Tibial nerve (tissue), 4 donors: ENCODE results near the gene LRPAP1. TPM values are rescaled to one million over a fixed set of nuclear protein-coding genes. Genes with fewer than 3 reads are reported as not detected.

Source experiments
- DNase-seq, 2 donors: peaks; one replicate each; pipeline ENCODE4 v3.0.0-alpha.2; 2019; ENCODE audit warnings: low spot score in 2 of 2
- H3K27ac ChIP-seq, 4 donors: fragments of 200-600 bp; sonication (generic) in 3 of 4; one replicate each; pipeline ENCODE4 v1.5.1; 2017 to 2019; ENCODE audit warnings: mild to moderate bottlenecking in 1 of 4
- H3K27me3 ChIP-seq, 2 donors: fragments of 200-600 bp; sonication (generic) in 1 of 2; one replicate each; pipeline versions ENCODE4 v1.5.1 to v1.6.0; 2017 to 2019
- H3K36me3 ChIP-seq, 3 donors: fragments of 200-600 bp; sonication (generic); one replicate each; pipeline ENCODE4 v1.5.1; 2018 to 2019
- H3K4me1 ChIP-seq, 4 donors: fragments of 200-600 bp; sonication (generic) in 3 of 4; one replicate each; pipeline ENCODE4 v1.5.1; 2017 to 2019
- H3K4me3 ChIP-seq, 4 donors: fragments of 200-600 bp; sonication (generic) in 3 of 4; one replicate each; pipeline ENCODE4 v1.5.1; 2017 to 2019; ENCODE audit warnings: mild to moderate bottlenecking in 1 of 4, moderate library complexity in 1 of 4
- H3K9me3 ChIP-seq, 4 donors: fragments of 200-600 bp; sonication (generic) in 3 of 4; one replicate each; pipeline ENCODE4 v1.5.1; 2017 to 2019
- EP300 ChIP-seq, 2 donors: sonication (generic); formaldehyde crosslinking; IDR thresholded peaks; one replicate each; pipeline ENCODE4 v1.6.1; 2017; ENCODE audit warnings: antibody characterized with exemption in 2 of 2, mild to moderate bottlenecking in 1 of 2
- POLR2A ChIP-seq, 2 donors: fragments of 450-650 bp; IDR thresholded peaks; one replicate each; pipeline ENCODE4 v1.6.1; 2017; ENCODE audit warnings: antibody characterized with exemption in 2 of 2, mild to moderate bottlenecking in 2 of 2, moderate library complexity in 2 of 2
- WGBS, 2 donors: methylation state at CpG; one replicate each; pipeline ENCODE4 v1.1.5; 2018; 5-methylcytosine and 5-hydroxymethylcytosine counted together
- total RNA-seq, 4 donors: library from RNA; depleted of rRNA; stranded (reverse); fragments of >200 nt; gene quantifications; one replicate each; pipeline ENCODE4 v1.1.0, GENCODE V29; 2016
- TF ChIP-seq, protein P1 (sequence below), 5 experiments: fragments of 200-600 bp in 3 of 5; fragments of 450-650 bp in 2 of 5; sonication (generic) in 3 of 5; IDR thresholded peaks; one replicate each; pipeline ENCODE4 v1.5.1; 2016 to 2019; ENCODE audit warnings: antibody characterized with exemption in 5 of 5, mild to moderate bottlenecking in 3 of 5, moderate library complexity in 2 of 5

LRPAP1 gene
- total RNA-seq, 4 donors from 2014 or later, result 68.1 to 169 (median 108) TPM

DNA sequence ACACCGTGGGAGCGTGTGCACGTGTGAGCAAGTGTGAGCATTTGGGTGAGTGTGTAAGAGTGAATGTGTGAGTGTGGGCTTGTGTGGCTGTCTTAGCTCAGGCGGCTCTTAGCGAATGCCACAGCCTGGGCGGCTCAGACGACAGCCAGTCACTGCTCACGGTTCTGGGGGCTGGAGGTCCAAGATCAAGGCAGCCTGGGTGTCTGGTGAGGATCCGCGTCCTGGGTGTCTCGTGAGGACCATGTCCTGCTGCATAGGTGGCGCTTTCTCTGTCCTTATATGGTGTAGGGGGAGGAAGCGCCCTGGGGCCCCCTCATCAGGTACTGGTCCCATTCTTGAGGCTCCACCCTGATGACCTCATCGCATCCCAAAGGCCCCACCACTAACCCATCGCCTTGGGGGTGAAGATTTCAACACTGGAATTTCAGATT lies 64.6 kb downstream of the LRPAP1 start:
- 84 to 90% methylated on average over 15 of the region's 15 CpGs for WGBS, 2 donors

DNA sequence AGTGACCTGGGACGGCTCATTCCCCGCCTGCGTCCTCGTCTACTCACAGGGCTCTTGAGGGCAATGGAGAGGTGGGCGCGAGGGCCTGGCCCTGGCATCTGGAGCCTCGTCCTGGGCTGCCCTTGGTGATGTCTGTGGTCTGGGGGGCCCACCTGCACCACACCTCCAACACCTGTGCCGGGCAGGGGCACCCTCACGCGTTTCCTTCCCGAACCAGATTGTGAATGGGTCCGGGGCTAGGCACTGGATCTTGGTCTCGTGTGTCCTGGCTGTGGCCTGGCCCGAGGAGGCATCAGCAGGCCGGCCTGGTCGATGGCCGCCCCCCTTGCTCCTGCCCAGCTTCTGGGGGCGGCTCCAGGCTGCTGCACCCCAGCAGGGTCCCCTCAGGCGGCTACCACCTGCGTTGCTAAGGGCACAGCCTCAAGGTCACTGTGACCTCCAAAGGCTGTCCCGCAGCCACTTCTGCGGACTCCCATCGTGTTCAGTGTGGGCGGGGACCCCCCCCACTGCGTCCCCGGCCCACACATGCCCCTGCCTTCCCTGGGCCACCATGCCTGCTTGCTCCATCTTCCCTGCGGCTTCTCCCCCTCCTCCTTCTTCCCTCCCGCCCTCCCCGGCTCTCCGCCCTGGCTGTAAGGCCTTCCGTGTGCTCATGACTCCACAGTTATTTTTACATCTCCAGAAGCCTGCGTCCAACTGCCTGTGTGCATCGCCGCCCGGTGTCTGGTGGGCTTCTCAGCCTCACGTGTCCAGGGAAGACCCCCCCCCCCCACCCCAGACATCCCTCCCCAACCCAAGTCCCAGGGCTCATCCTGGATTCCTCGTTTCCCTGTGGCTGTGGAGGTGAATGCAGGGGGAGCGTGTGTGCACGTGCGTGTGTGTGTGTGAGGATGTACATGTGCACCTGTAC lies 65.3 kb downstream of the LRPAP1 start:
- Histone ChIP-seq H3K36me3 (no peaks in the 10 kb centered on the region), H3K9me3 (no peaks in the 10 kb centered on the region), H3K27me3 (peaks cover 0 to 54% of the 10 kb centered on the region in 2 donors), H3K27ac (no peak overlapping the region), H3K4me1 (peaks cover 0 to 12% (median 3%) of the 10 kb centered on the region in 4 donors), H3K4me3 (no peak overlapping the region)
- WGBS, 2 donors, result 70 to 71% methylated on average over 22 to 33 of the region's 40 CpGs
- no peak for DNase-seq
- TF ChIP-seq EP300 (IDR thresholded peaks at IDR 0.05) (no peak), POLR2A (IDR thresholded peaks at IDR 0.05) (no peak)
- TF ChIP-seq, protein P1, sequence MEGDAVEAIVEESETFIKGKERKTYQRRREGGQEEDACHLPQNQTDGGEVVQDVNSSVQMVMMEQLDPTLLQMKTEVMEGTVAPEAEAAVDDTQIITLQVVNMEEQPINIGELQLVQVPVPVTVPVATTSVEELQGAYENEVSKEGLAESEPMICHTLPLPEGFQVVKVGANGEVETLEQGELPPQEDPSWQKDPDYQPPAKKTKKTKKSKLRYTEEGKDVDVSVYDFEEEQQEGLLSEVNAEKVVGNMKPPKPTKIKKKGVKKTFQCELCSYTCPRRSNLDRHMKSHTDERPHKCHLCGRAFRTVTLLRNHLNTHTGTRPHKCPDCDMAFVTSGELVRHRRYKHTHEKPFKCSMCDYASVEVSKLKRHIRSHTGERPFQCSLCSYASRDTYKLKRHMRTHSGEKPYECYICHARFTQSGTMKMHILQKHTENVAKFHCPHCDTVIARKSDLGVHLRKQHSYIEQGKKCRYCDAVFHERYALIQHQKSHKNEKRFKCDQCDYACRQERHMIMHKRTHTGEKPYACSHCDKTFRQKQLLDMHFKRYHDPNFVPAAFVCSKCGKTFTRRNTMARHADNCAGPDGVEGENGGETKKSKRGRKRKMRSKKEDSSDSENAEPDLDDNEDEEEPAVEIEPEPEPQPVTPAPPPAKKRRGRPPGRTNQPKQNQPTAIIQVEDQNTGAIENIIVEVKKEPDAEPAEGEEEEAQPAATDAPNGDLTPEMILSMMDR (IDR thresholded peaks at IDR 0.05), result no peak

More for the DNA sequence above, 64.6 kb downstream of the LRPAP1 start:
- H3K27ac ChIP-seq, result no peak overlapping the region
- no peaks in the 10 kb centered on the region for H3K9me3 ChIP-seq
- no peak for DNase-seq
- no peak overlapping the region for H3K4me3 ChIP-seq
- H3K36me3 ChIP-seq, result no peaks in the 10 kb centered on the region
- TF ChIP-seq, protein P1 (IDR thresholded peaks at IDR 0.05), result no peak
- TF ChIP-seq EP300 (IDR thresholded peaks at IDR 0.05) (no peak), POLR2A (IDR thresholded peaks at IDR 0.05) (no peak)
- H3K27me3 ChIP-seq, result peaks cover 0 to 51% of the 10 kb centered on the region in 2 donors
- peaks cover 0 to 12% (median 3%) of the 10 kb centered on the region in 4 donors for H3K4me1 ChIP-seq

DNA sequence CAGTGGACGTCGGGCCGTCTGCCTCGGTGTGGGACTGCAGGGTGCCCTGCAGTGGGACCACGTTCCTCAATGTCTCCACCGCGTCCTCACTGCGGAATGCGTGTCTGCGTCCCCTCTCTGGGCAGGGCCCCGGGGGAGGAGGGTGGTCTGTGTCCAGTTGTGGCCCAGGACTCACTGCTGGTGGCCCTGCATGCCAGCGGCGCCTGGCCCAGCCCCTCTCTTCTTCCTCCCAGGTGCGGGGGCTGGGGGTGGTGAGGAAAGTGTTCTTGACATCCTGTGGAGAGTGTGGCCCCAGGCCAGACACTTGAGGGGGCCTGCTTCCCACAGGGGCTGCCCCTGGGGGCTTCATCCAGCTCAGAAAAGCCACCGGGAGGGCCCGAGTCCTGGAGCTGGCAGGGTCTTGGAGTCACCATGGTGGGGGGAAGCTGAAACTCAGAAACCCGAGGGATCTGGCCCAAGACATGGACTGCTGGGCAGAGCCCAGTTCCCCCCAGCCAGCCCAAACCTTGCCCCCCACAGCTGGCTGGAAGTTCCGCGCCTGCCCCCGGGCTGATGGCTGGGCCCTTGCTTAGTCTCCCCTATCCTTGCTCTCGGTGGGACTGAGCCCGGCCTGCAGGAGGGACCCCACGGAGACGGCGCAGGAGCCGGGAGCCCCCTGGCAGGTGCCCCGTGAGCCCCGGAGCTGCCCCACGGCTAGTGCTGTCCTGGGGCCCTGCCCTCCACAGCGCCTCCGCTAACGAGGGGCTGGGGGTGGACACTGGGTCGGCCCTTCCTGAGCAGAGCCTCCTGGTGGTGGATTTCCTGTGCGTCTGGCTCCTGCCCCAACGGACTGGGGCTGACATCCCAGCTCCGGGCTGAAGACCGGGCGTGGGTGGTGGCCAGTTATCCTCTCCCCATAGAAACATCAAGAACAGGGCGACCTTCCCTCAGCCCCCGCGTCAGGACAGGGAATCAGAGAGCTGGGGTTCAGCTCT lies 66.2 kb downstream of the LRPAP1 start:
- Histone ChIP-seq H3K9me3 (no peaks in the 10 kb centered on the region), H3K4me3 (no peak overlapping the region), H3K36me3 (no peaks in the 10 kb centered on the region), H3K27me3 (peaks cover 0 to 51% of the 10 kb centered on the region in 2 donors), H3K27ac (no peak overlapping the region), H3K4me1 (peaks cover 0 to 12% (median 3%) of the 10 kb centered on the region in 4 donors)
- TF ChIP-seq, protein P1 (IDR thresholded peaks at IDR 0.05), result no peak
- TF ChIP-seq POLR2A (IDR thresholded peaks at IDR 0.05), result no peak
- no peak for TF ChIP-seq EP300 (IDR thresholded peaks at IDR 0.05)
- DNase-seq, result no peak
- 65 to 76% methylated on average over 20 to 22 of the region's 41 CpGs for WGBS, 2 donors

DNA sequence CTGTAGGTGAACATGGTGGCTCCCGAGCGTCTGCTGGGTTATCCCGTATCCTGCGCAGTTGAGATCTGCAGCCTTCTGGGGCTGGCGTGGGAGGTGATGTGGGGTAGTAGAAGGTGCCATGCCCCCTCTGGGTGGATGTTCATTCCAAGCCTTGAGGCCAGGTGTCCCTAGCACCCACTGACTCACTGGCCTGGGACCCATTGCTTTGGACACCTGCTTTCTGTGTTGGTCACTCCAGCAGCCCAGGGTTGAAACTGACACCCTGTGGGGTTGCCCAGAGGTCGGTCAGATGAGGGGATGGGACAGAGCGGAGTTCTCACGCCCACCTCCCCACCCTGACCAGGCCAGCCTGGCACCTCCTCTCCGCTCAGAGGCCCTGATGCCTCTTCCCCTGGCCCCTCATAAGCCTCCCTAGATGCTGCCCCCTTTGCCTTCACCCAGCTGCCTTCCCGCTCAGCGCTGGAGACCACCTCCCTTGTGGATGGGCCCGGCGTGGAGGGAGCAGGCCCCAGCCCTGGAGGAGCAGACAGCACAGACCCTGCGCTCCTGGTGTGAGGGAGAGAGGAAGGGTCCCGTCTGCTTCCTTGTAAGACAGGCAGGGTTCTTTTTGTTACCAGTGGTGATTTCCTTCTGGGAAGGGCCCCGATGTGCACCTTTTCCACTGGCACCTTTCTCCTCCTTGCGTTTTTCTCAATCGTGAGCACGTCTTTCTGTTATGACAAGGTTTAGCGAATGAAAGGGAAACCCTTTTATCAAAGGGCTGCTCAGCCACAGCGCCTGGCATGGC lies 67.1 kb downstream of the LRPAP1 start:
- H3K4me1 ChIP-seq, result peaks cover 0 to 12% (median 3%) of the 10 kb centered on the region in 4 donors
- no peak overlapping the region for H3K4me3 ChIP-seq
- WGBS, 2 donors, result 89 to 91% methylated on average over 18 to 21 of the region's 21 CpGs
- H3K9me3 ChIP-seq, result no peaks in the 10 kb centered on the region
- no peak overlapping the region for H3K27ac ChIP-seq
- TF ChIP-seq POLR2A (IDR thresholded peaks at IDR 0.05) (no peak), EP300 (IDR thresholded peaks at IDR 0.05) (no peak)
- TF ChIP-seq, protein P1 (IDR thresholded peaks at IDR 0.05), result no peak
- H3K36me3 ChIP-seq, result no peaks in the 10 kb centered on the region
- H3K27me3 ChIP-seq, result peaks cover 0 to 42% of the 10 kb centered on the region in 2 donors
- DNase-seq, result no peak
